Cerebellar cortex (tissue), 1 donor: ENCODE data around the gene YAP1.

Source experiments
- DNase-seq: peaks from one replicate; pipeline ENCODE4 v3.0.0-alpha.2; 2015; ENCODE audit warnings: low spot score

The YAP1 gene

DNA sequence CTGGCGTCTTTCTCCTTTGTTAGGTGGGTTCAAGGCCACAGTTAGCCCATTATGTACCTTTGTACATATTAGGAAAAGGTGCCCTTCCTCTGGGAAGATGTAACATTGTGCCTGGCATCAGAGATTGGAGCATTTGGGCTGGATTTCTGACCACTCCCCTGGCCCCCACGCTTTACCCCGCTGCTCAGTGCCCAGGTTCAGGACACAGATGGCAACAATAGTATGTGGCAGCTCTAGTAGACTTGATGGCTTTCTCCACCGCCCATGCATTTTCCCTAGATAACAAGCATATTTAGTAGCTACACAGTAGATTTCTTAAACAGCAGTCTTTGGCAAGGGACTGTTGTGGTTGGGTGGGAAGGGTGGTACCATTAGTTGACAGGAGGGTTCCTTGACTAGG lies 53.1 kb downstream of the YAP1 start:
- no peak for DNase-seq

DNA sequence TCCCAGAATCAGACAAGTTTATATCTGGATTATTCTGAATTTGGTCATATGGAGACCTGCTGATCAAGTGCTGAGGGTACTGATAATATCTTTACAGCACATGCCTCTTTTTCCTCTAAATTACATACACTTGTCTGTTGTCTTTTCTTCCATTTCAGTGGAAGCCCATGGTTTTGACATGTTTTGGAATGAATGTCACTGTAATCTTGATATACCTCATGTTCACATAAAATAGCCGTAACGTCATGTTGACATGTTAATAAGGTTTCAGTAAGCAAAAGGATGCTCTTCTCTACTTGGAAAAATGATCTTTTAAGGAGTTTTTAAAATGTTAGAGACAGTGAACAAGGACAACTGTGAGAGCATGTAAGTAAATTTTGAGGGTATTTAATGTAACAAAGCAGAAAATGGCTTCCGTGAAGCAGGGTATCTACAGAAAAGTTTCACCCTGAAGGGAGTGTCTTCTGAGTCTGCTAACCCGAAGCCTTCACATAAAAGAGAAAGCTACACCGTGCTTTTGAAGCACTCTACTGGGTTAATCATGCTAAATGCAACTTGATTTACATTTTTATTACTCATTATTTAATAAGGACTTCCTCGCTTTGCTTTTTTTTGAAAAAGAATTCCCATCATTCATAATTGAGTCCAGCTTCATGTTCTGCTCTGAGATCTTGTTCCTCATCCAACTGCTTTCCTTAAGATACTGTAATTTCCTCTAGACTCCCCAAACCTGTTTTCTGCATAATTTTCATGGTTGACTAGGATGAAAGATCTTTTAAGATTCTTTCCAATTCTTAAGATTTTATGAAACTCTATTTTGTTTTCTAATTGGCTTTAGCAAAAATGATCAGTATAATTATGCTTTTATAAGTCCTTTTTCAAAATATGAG lies 56.2 kb downstream of the YAP1 start:
- no peak for DNase-seq

DNA sequence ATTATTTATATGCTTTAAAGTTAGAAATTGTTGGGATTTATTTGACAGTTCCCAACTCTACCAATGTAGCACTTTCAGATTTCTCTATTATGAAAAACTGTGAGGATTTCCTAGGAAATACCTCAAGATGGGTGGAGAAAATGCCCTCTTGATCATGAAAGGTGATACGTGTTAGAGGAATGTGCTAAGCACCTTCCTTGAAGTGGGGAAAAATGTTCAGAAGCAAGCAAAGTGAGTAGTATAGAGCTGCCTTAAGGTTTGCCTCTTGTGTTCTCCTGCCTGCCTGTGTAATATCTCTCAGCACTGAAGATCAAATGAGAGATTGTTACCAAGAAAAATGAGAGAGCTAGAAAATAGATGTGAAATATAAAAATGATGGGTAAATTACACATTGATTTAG lies 58.2 kb downstream of the YAP1 start:
- DNase-seq, result no peak

DNA sequence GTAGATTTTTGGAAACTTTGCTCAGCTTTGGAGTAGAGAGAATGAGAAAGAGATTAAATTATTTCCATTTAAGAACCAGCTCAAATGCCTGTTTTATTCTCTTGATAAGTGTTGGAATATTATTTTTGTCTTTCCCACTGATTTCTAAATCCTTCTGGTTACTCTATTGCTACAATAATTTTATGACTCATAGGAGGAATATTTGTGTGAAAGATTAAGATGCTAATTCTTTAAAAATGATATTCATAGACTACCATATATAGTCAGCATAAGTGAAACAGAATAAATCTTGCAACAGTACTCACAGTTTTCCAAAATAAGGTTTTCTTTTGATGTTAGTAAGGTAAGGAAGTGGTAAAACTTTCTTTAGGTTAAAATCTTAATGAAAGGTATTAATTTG lies 60.9 kb downstream of the YAP1 start:
- DNase-seq, result no peak

DNA sequence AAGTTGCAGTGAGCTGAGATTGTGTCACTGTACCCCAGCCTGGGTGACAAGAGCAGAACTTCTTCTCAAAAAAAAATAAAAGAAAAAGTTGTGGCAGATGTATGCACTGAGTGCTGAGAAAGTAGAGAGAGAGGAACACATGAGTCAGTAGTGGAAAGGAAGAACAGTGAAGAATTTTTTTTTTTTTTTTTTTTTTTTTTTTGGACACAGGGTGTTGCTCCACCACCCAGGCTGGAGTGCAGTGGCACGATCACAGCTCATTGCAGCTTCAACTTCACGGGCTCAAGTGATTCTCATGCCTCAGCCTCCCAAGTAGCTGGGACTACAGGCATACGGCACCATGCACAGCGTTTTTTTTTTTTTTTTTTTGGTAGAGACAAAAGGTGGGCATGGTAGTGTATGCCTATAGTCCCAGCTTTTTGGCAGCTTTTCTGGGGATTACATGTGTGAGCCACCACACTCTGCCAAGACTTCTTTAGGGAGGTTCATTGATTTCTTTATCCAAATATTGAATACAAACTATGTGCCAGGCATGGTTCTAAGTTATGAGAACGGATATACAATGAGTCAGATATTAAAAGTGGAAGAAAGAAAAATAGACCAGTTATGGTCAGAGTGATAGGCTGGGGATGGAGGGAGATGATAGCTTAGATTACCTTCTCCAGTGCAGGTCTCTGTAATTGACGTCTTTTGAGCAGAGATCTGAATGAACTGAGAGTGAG lies 62.0 kb downstream of the YAP1 start:
- no peak for DNase-seq

DNA sequence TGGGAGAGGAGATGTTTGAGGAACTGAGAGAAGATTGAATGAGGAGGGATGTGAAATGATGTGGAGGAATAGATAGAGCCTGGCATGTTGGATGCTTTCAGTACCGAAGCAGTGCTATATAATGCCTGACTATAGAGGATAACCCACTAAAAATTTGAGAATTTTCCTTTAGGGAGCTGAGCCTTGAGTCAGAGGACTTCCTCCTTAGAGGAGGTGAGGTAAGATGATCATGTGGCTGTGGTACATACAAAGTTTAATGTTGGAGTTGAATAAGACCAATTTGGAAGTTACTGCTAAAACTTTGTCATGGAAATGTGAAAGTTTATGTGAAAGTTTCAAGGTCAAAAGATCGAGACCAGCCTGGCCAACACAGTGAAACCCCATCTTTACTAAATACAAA lies 66.9 kb downstream of the YAP1 start:
- no peak for DNase-seq

DNA sequence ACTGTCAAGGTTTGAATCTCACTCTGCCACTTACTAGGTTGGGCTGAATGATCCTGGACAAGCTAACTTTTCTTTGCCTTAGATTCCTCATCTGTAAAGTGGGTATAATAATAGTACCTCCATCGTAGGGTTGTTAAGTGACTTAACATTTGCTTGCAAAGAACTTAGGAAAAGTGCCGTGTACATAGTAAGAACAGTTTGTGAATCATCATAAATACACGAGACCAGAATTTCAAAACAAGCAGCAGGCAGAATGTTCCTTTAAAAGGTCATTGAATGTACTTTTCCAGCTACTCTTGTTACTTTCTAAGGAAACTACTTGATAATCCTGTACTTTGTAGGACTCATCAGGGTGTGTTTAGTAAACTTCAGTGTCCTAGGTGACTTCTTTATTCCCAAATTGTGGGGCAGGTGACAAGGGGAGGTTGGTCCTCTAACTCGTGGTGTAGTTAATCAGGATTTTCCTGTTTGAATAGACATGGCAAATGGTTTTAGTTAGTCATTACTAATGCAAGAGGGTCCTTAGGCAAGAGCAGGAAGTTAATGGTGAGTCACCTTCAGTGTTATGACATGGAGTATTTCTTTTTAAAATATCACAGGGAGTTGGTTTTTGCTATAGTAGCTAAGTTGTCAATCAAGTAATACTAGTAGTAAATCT lies 67.9 kb downstream of the YAP1 start:
- DNase-seq, result no peak

DNA sequence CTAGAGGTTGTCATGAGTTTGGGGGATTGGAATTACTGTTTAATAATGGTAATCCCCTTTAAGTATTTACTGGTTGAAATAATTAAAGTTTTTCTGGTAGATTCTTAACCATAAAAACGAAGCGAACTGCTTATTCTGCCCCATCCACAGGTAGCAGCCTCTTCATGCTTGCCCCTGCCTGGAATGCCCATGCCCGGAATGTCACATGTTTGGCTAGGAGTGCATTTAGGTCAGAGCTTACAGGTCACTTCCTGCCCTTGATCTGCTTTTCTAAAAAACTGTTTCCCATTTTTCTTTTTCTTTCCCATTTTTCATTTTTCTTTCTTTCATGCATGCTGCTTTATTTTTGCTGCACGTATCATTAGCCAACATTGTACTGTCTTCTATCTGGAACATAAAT lies 69.1 kb downstream of the YAP1 start:
- no peak for DNase-seq

DNA sequence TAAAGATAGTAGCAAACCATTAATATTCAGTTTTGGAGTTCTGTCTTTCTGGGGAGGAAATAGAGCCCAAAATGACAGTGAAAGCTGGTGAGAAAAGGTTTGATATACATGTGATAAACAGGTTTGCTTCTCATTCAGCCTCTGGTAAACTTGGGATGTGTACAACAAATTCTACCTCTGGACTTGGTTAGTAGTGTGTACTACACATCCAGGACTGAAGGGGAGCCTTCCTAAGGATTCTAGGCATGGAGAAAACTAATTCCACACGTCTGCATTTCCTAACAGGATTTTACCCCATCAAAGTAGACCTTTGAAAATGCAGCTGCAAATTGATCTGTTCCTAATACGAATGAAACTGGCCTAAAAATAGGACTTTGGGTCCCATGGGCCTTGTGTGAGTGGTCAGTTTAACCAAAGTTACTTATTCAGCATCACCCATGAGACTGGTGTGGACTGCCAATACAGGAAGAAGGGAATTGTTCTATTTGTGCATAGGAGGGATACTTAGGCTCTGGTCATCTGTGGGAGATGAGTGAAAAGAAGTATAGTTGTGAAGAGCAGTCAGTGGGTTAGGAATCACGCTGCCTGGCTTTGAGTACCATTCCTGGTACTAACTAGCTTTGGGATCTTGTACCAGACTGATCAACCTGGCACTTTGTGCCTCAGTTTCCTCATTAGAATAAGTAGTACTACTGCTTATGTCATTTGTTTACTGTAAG lies 74.2 kb downstream of the YAP1 start:
- no peak for DNase-seq

DNA sequence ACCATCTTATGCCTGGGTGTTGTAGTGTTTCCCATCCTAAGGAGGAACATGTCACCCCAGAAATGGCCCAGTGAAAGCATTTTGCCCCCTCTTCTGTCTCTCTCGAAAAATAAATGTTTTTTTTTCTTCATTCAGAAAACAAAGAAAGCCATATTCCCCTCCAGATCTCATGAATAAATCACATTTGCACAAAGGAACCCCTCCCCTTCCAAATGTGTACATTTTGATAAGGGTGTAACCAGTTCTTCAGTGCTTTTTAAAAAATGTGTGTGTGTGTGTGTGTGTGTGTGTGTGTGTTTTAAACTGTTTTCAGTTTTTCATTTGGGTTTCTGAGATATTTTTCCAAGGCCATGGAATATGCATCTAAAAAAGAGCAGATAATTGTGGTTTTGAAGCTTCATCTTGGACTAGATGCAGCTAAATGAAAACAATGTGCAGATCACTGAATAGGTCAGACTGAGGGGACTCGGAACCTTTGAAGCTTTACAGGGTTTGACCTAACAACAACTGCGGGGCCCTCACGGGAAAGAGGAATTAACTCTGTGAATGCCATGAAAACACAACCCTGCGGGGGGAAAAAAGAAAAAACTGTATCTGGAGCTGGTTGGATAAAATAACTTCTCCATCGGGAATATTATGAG lies 76.4 kb downstream of the YAP1 start:
- no peak for DNase-seq

DNA sequence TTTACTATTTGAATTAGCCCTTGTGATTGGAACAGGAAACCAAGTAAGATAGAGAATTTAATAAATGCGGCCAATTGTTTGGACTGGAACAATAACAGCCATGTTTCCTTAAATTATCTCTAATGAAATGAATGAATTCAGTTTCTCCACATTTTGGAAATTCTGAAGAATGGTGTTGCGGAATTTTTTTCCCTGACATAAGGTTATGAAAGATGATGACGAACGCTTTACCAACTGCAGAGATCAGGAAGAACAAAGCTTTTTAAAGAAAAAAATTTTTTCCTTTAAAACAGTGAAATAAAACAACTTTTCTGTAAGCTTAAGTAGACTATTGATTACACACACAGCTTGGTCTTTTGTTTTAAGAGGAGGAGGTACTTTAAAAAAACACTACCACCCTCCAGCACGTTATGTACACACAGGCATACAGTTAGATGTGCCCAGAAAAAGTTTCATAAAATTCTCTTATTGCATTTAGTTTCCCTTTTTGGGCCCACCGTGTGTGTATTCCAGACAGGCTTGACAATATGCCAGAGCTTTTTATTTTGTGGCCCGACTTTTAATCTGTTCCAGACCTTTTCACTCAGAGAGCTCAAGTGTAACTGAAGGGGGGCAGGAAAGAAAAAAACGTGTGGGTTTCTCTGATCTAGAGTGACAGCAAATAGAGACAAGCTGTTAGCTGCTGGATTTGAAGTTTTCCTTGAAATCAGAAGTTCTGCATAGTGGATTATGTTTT lies 77.3 kb downstream of the YAP1 start:
- no peak for DNase-seq

DNA sequence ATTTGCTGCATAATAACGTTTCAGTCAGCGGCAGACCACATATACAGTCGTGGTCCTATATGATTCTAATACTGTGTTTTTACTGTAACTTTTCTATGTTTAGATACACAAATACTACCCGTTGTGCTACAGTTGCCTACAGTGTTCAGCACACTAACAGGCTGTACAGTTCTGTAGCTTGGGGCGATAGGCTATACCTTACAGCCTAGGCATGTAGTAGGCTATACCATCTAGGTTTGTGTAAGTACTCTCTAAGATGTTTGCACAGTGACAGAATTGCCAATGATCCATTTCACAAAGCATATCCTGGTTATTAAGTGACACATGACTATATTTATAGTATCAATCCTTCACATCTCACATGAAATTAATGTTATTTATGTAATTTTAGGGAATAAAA lies 78.2 kb downstream of the YAP1 start:
- DNase-seq, result no peak

DNA sequence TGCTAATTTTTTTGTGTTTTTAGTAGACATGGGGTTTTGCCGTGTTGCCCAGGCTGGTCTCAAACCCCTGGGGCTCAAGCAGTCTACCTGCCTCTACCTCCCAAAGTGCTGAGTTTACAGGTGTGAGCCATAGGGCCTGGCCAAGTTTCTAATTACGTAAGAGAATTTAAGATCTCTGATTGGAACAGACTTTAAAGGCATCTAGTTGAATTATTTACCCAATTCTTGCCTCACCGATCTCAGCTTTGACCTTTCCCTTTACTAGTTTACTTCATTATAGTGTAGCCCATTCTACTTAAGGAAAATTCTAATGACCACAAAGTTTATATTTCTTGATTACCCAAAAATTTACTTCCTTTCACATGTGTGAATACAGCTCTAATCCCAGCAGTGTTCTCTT lies 81.6 kb downstream of the YAP1 start:
- no peak for DNase-seq

DNA sequence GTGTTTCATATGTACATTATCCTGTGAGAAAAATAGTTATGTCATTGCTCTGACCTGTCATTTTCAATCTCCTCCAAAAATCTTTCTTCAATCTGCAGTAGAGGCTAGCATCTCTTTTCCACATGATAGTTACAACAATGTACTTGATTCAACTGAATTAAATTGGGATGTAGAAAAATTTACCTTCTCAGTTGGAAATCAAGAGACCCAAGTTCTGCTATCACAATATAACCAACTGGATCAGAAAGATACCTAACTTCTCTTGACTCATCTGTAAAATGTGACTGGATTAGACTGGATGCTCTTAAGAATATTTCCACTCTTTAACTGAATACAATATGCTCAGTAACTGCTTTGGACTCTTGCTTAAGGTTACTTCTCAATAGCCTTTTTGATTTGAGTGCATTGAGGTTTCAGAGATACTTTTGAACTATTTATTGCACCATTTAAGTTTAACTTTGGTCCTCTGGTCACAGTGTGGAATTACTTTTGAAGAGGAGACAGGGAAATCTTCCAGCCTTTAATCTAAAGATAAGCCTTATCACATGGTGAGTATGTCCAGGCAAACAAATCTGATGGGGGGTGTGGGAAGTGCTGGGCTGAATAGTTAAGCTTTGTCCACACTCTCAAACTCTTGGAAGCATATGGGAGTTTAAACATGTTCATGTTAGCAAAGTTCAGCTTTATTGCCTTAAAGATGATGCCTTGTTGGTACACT lies 82.3 kb downstream of the YAP1 start:
- DNase-seq, result no peak

DNA sequence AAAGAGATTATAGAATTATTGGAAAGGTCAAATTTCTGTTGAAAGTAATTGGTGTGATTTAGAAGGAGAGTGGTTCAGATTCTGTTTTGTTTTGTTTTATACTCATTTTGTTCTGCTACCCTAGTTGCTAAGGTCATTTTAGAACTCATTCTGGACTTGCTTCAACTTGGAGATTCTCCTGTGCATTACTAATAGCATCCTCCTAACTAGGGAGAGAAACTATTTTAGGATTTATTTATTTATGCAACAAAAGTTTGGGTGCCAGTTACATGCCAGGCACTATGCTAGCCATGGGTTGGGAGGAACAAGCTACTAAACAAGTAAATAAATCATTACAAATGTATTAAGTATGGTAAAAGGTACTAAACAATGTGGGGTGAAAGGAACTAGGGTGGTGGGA lies 84.0 kb downstream of the YAP1 start:
- no peak for DNase-seq

DNA sequence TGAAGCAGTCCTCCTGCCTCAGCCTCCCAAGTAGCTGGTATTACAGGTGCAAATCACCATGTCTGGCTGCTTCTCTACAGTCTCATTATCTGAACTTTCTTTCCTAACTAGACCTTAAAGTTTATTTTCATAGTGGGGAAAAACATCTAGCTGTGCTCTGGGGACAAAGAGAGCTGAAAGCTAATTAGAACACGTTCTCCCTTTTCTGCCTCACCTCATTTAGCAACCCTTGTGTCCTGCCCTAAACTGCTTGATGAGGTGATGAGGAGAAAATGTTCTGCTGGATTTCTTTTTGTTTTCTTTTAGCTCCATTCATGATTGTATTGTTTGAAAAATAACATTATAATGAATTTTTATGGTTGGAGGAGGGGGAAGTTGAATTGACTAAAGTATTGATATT lies 84.7 kb downstream of the YAP1 start:
- DNase-seq, result no peak

DNA sequence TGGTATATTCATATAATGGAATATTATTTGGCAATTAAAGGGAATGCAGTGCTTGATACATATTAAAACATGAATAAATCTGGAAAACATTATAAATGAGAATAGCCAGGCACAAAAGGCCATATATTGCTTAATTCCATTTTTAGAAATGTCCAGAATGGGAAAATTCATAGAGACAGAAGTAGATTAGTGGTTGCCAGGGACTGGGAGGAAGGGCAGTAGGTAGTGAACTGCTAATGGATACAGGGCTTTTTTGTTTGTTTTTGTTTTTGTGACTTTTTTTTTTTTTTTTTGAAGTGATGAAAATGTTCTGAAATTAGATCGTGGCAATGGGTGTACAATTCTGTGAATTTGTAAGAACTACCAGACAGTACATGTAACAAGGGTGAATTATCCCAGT lies 86.1 kb downstream of the YAP1 start:
- no peak for DNase-seq

DNA sequence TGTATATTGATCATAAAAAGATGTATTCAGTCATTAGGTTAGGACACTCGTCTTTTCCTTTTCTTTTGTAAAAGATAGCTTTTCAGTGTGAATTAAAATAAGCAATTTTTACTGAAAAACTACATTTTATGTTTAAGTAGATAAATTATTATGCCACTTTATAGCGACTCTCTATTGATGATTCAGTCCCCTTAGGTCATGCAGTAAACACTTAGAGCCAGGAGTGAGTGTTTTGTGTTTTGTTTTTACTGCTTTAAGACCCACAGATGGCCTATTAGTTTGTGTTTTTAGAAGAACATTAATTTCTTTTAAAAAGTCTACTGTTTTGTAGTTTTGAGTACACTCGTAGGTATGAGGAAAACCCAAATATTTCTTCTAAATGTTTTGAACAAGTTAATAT lies 86.6 kb downstream of the YAP1 start:
- DNase-seq, result no peak

DNA sequence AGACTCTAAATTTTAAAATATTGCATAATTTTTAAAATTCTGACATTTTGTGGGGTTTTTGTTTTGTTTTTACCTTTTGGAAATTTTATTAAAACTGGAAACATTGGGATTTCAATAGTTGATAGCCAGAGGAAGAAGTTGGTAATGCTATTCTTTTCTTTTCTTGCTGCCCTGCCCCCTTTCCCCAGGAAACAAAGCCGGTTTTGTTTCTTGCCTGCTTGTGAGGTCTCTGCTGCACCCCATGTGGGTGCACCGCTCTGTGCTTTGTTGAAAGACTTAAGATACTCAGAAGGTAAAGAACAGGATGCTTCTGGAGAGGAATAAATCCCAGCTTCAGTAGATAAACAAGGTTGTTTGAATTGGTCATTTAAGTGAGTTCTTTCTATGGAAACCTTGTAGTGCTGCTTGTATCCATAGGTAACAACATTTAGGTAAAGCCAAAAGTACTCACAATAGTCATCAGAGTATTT lies 87.5 kb downstream of the YAP1 start:
- peak; percentile 10 for DNase-seq

DNA sequence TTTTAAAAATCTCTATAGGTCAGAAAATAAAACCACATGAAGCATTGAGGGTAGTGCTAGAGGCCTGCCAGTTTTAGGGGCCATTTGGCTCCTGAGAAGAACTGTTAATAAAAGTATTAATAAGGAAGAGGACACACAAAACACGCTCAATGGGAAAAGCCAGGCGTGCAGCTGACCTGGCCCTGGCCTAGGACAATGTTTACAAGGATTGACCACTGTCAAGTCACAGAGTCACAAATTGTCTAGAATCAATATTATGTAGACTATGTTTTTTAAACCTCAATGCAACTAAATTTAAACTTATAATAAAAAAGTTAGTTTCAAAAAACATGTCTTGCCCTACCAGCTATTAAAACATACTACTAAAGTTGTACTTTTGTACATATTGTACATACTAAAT lies 89.4 kb downstream of the YAP1 start:
- no peak for DNase-seq
